ENCODE results near the gene LNPEP. TPM values are rescaled to one million over a fixed set of nuclear protein-coding genes. Genes with fewer than 3 reads are reported as not detected.

The LNPEP gene
- total and polyA plus RNA-seq, 12 donors = 5.4 to 87.4 (median 65.5) TPM

- DNase-seq = no peak
- intact Hi-C loops (cut with DNase I) = no loop called here
- H3K4me3 ChIP-seq = no peak overlapping the region
- H3K27me3 ChIP-seq = no peaks in the 10 kb centered on the region
- H3K4me1 ChIP-seq = peaks cover 0 to 9% (median 0%) of the 10 kb centered on the region in 9 donors
- TF ChIP-seq CTCF (IDR thresholded peaks at IDR 0.05) = no peak
- no peaks in the 10 kb centered on the region for H3K9me3 ChIP-seq
- ATAC-seq = no peak
- no peaks in the 10 kb centered on the region for H3K36me3 ChIP-seq
- 58 to 60% methylated on average over 4 of the region's 4 CpGs for WGBS, 2 donors
- no peak overlapping the region for H3K27ac ChIP-seq
Measured at GRCh38 chr5:97074859-97075489, 139.1 kb downstream of the LNPEP start.

GRCh38 chr5:97075649-97076048 lies 139.8 kb downstream of the LNPEP start:
- Histone ChIP-seq H3K4me1 (peaks cover 0 to 10% (median 0%) of the 10 kb centered on the region in 9 donors), H3K27ac (no peak overlapping the region), H3K27me3 (no peaks in the 10 kb centered on the region), H3K9me3 (no peaks in the 10 kb centered on the region), H3K36me3 (no peaks in the 10 kb centered on the region), H3K4me3 (no peak overlapping the region)
- intact Hi-C loops (cut with DNase I) = no loop called here
- whole genome bisulfite sequencing, 2 donors = 83 to 87% methylated on average over 5 of the region's 5 CpGs
- DNase-seq (no peak), ATAC-seq (no peak)
- TF ChIP-seq CTCF (IDR thresholded peaks at IDR 0.05) = no peak

GRCh38 chr5:97076098-97076497 lies 140.2 kb downstream of the LNPEP start:
- DNase-seq (no peak), ATAC-seq (no peak)
- peaks cover 0 to 10% (median 0%) of the 10 kb centered on the region in 9 donors for H3K4me1 ChIP-seq
- H3K27me3 ChIP-seq = no peaks in the 10 kb centered on the region
- H3K4me3 ChIP-seq = no peak overlapping the region
- no peaks in the 10 kb centered on the region for H3K36me3 ChIP-seq
- intact Hi-C loops (cut with DNase I) = no loop called here
- no peak for TF ChIP-seq CTCF (IDR thresholded peaks at IDR 0.05)
- H3K9me3 ChIP-seq = no peaks in the 10 kb centered on the region
- H3K27ac ChIP-seq = no peak overlapping the region

- 90 to 93% methylated on average over 4 of the region's 4 CpGs for WGBS, 2 donors
- ATAC-seq (no peak), DNase-seq (no peak)
- intact Hi-C loops (cut with DNase I) = no loop called here
- H3K27me3 ChIP-seq = no peaks in the 10 kb centered on the region
- H3K9me3 ChIP-seq = no peaks in the 10 kb centered on the region
- no peaks in the 10 kb centered on the region for H3K36me3 ChIP-seq
- no peak overlapping the region for H3K4me3 ChIP-seq
- no peak for TF ChIP-seq CTCF (IDR thresholded peaks at IDR 0.05)
- peaks cover 0 to 19% (median 0%) of the 10 kb centered on the region in 9 donors for H3K4me1 ChIP-seq
- H3K27ac ChIP-seq = no peak overlapping the region
Measured at GRCh38 chr5:97077246-97077645, 141.4 kb downstream of the LNPEP start.
